Stimulated activated CD4-positive, alpha-beta T cell treated with anti-CD3 and anti-CD28 coated beads, Interleukin-15, amount 100 ng/mL, for 1 hour (primary cell): ENCODE data around the gene LUC7L.

Source experiments
- DNase-seq, 2 donors: peaks; one replicate each; pipeline ENCODE4 v3.0.0-alpha.2; 2020; ENCODE audit warnings: low read depth in 1 of 2, low spot score in 1 of 2

The LUC7L gene

GRCh38 chr16:149024-149660 lies 80.1 kb downstream of the LUC7L start:
- DNase-seq = no peak

DNA sequence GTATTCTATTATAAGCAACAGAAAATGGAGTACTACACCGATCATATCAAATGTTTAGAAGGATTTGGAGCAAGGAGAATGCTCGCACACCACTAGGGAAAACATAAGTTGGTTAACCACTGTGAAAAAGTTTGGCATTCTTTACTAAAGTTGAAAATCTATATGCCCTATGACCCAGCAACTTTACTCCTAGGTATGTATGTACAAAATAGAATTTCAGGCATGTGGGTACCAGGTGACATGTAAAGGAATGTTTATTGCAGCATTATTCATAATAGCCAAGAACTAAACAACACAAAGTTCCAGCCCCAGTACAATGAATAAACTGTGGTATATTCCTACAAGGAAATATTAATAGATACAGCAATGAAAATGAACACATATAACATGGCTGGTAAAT lies 82.6 kb downstream of the LUC7L start:
- DNase-seq = no peak

DNA sequence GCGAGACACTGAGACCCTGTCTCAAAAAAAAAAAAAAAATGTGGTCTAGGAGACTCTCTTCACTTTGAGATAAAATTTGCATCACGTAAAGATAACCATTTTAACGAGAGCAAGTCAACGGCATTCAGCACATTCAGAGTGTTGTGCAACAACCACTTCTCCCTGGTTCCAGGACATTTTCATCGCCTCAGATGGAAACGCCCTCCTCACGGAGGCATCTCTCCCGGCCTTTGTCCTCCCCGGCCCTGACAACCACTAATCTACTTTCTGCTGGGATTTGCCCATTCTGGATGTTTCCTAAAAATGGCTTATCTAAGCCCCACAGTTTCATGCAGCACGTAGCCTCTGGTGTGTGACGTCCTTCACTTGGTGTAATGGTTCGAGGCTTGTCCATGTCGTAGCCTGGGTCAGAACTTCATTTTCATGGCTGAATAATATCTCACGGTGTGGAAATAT lies 84.4 kb downstream of the LUC7L start:
- DNase-seq = no peak

GRCh38 chr16:143456-143855 lies 85.8 kb downstream of the LUC7L start:
- no peak for DNase-seq

DNA sequence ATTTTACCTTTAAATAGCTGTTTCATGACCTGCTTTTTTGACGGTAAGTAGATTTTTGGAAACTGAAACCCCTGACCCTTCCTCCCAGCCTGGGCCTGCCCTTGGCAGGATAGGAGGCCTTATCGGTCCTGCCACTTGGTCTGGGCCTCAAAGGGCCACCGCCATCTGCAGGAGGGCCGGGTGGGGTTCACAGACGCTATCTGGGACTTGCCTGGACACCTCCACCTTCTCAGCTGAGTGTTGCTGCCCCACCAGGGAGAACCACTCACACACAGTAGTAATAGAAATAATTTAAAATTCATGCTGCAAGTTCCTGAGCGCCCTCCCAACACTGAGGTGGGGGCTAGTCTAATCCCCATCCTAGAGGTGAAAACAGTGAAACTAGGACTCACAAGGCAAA lies 86.2 kb downstream of the LUC7L start:
- DNase-seq = no peak

DNA sequence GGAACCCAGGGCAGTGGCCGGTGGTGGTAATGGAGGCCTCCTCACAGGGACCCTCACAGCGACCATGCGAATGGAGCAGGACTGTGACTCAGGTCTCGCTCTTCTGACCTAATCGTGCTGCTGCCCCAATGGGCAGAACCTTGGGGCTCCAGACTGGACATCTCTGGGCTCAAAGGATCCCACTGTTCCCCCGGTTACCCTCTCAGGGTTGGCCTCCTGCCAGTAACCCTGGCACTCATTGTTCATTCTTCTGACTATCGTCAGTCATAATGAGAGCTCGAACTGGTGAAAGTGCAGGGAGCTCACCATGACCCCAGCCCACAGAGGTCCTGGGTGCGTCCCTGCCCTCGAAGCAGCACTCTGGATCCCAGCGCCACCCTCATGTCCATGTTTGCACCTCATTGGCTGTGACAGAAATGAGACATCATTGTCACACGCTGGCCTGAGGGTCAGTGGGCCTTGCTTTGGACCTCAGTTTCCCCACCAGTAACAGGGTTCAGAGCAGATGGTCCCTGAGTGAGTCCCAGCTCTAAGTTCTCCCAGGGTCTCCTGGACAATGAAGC lies 86.8 kb downstream of the LUC7L start:
- DNase-seq = no peak

GRCh38 chr16:140175-140857 lies 88.9 kb downstream of the LUC7L start:
- DNase-seq = no peak
